Measurements from ENCODE around the gene PER3. TPM values are rescaled to one million over a fixed set of nuclear protein-coding genes. Genes with fewer than 3 reads are reported as not detected.

PER3 gene
- total RNA-seq, 4 donors from 2014 or later = 21.6 to 49.8 (median 35.8) TPM

DNA sequence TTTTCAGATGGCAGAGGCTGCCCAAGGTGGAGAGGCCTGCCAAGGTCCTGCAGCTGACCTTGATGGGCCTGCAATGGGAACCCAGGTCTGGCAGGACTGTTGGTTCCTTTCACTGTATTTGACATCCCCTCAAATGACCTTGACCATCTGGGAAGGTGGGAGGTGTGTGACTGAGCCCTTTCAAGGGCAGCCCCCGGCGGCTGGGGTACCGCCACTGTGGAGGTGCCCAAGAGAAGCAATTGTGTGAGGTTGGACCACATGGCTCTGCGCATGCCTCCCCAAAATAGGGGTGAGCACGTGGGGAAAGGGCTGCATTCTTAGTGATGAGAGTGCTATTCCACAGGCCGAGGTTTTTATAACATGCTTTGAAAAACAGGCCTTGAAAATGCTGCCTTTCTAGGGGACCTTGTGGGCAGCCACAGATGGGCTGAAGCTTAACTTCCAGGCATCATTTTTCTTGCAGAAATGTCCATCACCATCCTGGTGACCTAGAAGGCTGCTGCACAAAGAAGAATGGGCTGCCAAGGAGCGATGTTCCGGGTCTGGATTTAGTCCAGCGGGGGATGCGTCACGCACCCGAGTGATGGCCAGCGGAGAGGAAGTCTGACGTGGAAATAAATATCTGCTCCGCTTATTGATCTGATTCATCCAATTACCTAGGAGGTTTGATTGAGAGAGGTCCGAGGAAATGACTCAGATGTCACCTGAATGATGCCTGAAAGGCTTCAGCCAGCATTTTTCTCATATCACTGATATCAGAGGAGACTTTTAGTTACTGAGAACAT is 85.2 kb downstream of the PER3 start:
- Histone ChIP-seq H3K27me3 (no peaks in the 10 kb centered on the region), H3K4me3 (no peak overlapping the region), H3K9me3 (no peaks in the 10 kb centered on the region), H3K27ac (no peak overlapping the region), H3K36me3 (no peaks in the 10 kb centered on the region), H3K4me1 (no peaks in the 10 kb centered on the region)
- no peak for TF ChIP-seq EP300 (IDR thresholded peaks at IDR 0.05)
- TF ChIP-seq, protein P1, sequence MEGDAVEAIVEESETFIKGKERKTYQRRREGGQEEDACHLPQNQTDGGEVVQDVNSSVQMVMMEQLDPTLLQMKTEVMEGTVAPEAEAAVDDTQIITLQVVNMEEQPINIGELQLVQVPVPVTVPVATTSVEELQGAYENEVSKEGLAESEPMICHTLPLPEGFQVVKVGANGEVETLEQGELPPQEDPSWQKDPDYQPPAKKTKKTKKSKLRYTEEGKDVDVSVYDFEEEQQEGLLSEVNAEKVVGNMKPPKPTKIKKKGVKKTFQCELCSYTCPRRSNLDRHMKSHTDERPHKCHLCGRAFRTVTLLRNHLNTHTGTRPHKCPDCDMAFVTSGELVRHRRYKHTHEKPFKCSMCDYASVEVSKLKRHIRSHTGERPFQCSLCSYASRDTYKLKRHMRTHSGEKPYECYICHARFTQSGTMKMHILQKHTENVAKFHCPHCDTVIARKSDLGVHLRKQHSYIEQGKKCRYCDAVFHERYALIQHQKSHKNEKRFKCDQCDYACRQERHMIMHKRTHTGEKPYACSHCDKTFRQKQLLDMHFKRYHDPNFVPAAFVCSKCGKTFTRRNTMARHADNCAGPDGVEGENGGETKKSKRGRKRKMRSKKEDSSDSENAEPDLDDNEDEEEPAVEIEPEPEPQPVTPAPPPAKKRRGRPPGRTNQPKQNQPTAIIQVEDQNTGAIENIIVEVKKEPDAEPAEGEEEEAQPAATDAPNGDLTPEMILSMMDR (IDR thresholded peaks at IDR 0.05) = no peak
- no peak for TF ChIP-seq POLR2A (IDR thresholded peaks at IDR 0.05)
- 90% methylated on average over 14 to 16 of the region's 16 CpGs for WGBS, 2 donors
- no peak for DNase-seq (ENCODE audit: low spot score in 2 of 2)

DNA sequence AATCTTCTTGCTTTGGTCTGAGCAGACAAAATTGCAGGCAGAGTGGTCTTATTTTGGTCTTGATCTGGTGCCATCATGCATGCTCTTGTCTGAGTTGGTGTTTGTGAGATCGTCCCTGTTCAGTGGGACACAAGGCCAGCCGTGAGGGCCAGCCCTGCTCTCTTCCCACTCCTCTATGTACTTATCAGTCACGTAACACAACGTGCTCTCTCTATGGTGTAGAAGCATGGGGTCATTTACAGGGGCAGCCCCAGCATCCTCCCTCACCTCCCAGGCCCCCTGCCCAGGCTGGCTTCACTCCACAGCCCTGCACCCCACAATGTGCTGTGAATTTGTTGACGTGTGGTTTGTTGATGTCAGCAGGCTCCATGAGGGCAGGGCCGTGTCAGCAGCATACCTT is 87.0 kb downstream of the PER3 start:
- 79 to 83% methylated on average over 6 of the region's 6 CpGs for WGBS, 2 donors

DNA sequence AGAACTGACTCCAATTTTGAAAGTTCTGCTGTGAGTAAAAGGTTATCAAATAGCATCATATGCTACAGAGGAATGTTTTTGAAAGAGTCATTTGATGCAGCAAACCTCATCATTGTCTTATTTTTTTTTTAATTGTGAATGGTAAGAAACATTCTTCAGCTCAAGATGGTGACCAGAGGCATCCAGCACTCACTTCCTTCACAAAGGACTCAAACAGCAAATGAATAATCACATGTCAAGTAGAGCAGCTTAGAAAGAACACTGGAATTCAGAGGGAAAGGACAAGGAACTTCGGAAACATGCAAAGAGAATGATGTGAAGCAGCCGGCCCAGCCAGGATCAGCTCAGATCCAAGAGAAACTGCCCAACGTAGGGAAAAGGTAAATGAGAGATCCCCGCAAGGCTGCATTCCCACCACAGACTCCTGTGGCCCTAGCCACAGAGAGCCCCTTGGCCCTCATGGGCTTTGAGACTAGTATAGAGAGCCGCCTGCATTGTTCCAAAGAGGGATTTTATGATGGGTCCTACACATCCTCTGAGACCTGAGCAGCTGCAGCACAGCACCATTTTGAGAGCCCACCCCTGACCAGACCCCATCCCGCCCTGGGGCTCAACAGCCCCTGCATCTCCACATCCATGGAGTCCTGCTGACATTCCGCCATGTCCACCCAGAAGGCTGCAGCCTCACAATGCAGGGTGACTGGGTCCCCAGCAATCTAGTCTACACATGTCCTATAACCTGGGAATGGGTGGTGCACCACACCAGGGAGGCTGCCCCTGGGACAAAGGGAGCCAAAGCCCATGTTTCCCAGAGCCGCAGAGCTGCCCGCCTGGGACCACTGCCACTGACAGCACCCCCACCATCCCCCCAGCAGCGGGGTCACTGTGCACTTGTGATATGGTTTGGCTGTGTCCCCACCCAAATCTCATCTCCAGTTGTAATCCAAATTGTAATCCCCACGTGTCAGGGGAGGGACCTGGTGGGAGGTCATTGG is 90.0 kb downstream of the PER3 start:
- Histone ChIP-seq H3K27ac (no peak overlapping the region), H3K9me3 (peaks cover 0 to 15% (median 3%) of the 10 kb centered on the region in 4 donors), H3K4me1 (no peaks in the 10 kb centered on the region), H3K4me3 (no peak overlapping the region), H3K27me3 (no peaks in the 10 kb centered on the region), H3K36me3 (no peaks in the 10 kb centered on the region)
- no peak for DNase-seq (ENCODE audit: low spot score in 2 of 2)
- WGBS, 2 donors = 72 to 77% methylated on average over 8 to 10 of the region's 11 CpGs
- TF ChIP-seq EP300 (IDR thresholded peaks at IDR 0.05) (no peak), POLR2A (IDR thresholded peaks at IDR 0.05) (no peak)
- TF ChIP-seq, protein P1 (IDR thresholded peaks at IDR 0.05) = no peak

More for the DNA sequence above, 87.0 kb downstream of the PER3 start:
- H3K4me1 ChIP-seq = no peaks in the 10 kb centered on the region
- TF ChIP-seq, protein P1 (IDR thresholded peaks at IDR 0.05) = no peak
- TF ChIP-seq EP300 (IDR thresholded peaks at IDR 0.05) (no peak), POLR2A (IDR thresholded peaks at IDR 0.05) (no peak)
- H3K4me3 ChIP-seq = no peak overlapping the region
- no peak for DNase-seq (ENCODE audit: low spot score in 2 of 2)
- no peak overlapping the region for H3K27ac ChIP-seq
- no peaks in the 10 kb centered on the region for H3K9me3 ChIP-seq
- no peaks in the 10 kb centered on the region for H3K36me3 ChIP-seq
- H3K27me3 ChIP-seq = no peaks in the 10 kb centered on the region

DNA sequence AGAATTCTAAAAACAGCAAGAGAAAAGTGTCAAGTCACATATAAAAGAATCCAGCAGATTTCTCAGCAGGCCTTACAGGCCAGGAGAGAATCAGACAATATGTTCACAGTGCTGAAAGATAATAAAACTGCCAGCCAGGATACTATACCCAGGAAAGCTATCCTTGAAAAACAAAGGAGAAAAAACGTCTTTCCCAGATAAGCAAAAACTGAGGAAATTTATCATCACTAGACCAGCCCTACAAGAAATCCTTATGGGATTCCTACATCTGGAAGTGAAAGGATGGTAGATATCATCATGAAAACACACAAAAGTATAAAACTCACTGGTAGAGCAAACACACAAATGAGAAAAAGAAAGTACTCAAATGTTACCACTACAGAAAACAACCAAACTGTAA is 93.9 kb downstream of the PER3 start:
- no peaks in the 10 kb centered on the region for H3K27me3 ChIP-seq
- H3K36me3 ChIP-seq = no peaks in the 10 kb centered on the region
- peaks cover 0 to 15% (median 3%) of the 10 kb centered on the region in 4 donors for H3K9me3 ChIP-seq
- no peaks in the 10 kb centered on the region for H3K4me1 ChIP-seq
- no peak for DNase-seq (ENCODE audit: low spot score in 2 of 2)
- no peak overlapping the region for H3K4me3 ChIP-seq
- H3K27ac ChIP-seq = no peak overlapping the region
- WGBS, 2 donors = 58 to 66% methylated on average over 1 of the region's 1 CpG
- TF ChIP-seq POLR2A (IDR thresholded peaks at IDR 0.05) (no peak), EP300 (IDR thresholded peaks at IDR 0.05) (no peak)
- TF ChIP-seq, protein P1 (IDR thresholded peaks at IDR 0.05) = no peak
